Measurements from ENCODE around the gene DNMT3L.
"Not testable (repeated sequence)": the region's sequence is repeated elsewhere in the genome, so short reads cannot be mapped to it uniquely, and the experiment has no call there.

The DNMT3L gene

DNA sequence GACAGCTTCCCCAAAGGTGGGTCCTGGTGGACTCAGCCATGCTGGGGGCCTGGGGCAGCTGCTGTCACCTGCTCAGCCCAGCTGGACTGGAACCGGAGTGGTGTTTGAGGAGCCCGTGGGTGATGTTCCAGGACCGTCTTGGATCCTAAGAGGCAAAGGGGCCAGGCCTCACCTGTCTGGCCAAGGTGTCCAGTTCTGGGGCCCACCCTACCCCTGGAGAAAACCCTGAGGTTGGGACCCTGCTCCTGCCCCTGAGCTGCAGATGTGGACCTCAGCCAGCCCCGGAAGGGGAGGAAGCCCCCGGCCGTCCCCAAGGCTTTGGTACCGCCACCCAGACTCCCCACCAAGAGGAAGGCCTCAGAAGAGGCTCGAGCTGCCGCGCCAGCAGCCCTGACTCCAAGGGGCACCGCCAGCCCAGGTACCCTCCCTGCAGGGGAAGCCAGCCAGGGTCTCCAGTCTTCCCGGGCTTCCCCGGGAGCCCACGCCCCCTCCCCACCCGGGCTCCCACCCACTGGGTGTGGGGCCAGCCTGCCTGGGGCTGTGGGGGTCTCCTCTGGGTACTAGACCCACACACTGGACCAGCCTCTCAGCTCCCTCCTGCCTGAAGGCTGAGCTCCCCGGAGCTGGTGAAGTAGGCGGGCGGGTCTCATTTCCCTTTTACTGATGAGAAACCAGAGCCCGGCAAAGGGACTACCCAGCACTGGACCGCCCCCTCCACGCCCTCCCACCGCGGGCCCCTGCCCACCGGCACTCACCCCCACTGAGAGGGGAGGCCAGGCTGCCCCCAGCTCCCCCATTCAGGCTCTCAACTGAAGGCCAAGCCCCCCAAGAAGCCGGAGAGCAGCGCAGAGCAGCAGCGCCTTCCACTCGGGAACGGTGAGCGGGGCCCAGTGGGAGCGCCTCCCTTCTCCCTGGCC lies 25.3 kb upstream of the DNMT3L start:
- Histone ChIP-seq H3K4me1 (ENCODE audit: control insufficient read depth, insufficient read depth, low read length) (peaks cover 26% of the 10 kb centered on the region), H3K36me3 (ENCODE audit: control insufficient read depth, insufficient read depth, low read length) (no peaks in the 10 kb centered on the region), H3K27me3 (ENCODE audit: control insufficient read depth, insufficient read depth, low read length) (peaks cover 21% of the 10 kb centered on the region; the same call in 1 of the 2 replicates), H3K9me3 (ENCODE audit: control insufficient read depth, insufficient read depth, low read length) (no peaks in the 10 kb centered on the region), H3K27ac (ENCODE audit: low read depth, low read length) (no peak overlapping the region), H3K9ac (ENCODE audit: low read depth, low read length) (no peak overlapping the region), H3K4me3 (ENCODE audit: low read depth, low read length) (no peak overlapping the region)

- Histone ChIP-seq H3K4me3 (ENCODE audit: low read depth, low read length) (peak overlapping the region; percentile 51; the same call in 1 of the 2 replicates), H3K27me3 (ENCODE audit: control insufficient read depth, insufficient read depth, low read length) (peaks cover 22% of the 10 kb centered on the region; the same call in 1 of the 2 replicates), H3K36me3 (ENCODE audit: control insufficient read depth, insufficient read depth, low read length) (no peaks in the 10 kb centered on the region), H3K9me3 (ENCODE audit: control insufficient read depth, insufficient read depth, low read length) (no peaks in the 10 kb centered on the region), H3K9ac (ENCODE audit: low read depth, low read length) (no peak overlapping the region), H3K27ac (ENCODE audit: low read depth, low read length) (no peak overlapping the region), H3K4me1 (ENCODE audit: control insufficient read depth, insufficient read depth, low read length) (peaks cover 26% of the 10 kb centered on the region)
These were observed 24.5 kb upstream of the DNMT3L start for GRCh38 chr21:44286086-44286715.

DNA sequence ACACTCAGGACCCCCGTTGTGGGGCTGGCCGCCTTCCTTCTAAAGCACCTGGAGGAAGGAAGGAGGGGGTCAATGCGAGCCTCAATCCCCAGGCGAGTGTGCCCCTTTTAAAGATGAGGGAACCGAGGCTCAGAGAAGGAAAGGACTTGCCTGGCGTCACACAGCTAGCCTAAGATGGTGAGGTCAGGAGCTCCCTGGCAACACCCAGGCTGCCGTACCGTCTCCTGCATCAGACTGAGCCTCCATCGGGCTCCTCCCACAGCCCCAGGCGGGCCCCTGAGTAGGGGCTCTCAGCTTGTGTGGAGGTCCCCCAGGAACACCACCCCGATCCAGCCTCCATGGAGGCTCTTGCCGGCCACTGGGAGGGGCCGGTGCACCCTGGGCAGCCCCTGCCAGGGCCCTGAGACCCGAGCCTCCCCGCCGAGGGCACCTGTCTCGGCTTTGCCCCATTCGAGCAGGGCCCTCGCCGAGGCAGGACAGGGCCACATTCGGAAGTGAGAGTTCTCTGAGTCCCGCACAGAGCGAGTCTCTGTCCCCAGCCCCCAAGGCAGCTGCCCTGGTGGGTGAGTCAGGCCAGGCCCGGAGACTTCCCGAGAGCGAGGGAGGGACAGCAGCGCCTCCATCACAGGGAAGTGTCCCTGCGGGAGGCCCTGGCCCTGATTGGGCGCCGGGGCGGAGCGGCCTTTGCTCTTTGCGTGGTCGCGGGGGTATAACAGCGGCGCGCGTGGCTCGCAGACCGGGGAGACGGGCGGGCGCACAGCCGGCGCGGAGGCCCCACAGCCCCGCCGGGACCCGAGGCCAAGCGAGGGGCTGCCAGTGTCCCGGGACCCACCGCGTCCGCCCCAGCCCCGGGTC lies 23.7 kb upstream of the DNMT3L start, which contains the start of gene AIRE:
Gene AIRE, plus strand, starts transcription at position 739 of the 855 bp plus-strand sequence. CDS start 131 bp downstream, outside the sequence.
- no peak within 1 kb of the TSS for H3K9ac ChIP-seq (ENCODE audit: low read depth, low read length)

DNA sequence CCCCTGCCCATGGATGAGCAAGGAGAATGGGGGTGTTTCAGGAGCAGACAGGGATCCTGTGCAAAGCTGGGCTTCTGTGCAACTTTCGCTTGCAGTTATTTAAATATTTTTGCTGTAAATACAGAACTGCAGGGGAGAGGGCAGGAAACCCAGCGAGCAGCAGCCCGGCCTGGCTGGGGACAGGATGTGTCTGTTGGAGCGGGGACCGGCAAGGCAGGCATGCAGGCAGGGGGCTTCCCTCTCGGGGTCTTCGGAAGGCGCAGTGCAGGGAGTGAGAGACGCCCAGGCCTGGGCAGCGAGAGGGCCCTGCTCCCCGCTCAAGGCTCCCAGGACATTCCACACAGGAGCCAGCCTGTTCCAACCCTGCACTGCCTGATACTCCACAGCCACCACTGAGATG lies 22.3 kb upstream of the DNMT3L start:
- Histone ChIP-seq H3K27me3 (ENCODE audit: control insufficient read depth, insufficient read depth, low read length) (peaks cover 22% of the 10 kb centered on the region; the same call in 1 of the 2 replicates), H3K9me3 (ENCODE audit: control insufficient read depth, insufficient read depth, low read length) (no peaks in the 10 kb centered on the region), H3K27ac (ENCODE audit: low read depth, low read length) (no peak overlapping the region), H3K36me3 (ENCODE audit: control insufficient read depth, insufficient read depth, low read length) (no peaks in the 10 kb centered on the region), H3K4me3 (ENCODE audit: low read depth, low read length) (no peak overlapping the region), H3K4me1 (ENCODE audit: control insufficient read depth, insufficient read depth, low read length) (peaks cover 26% of the 10 kb centered on the region), H3K9ac (ENCODE audit: low read depth, low read length) (no peak overlapping the region)

More for the DNA sequence above, 23.7 kb upstream of the DNMT3L start, which contains the start of gene AIRE:
- no peak within 1 kb of the TSS for H3K27ac ChIP-seq (ENCODE audit: low read depth, low read length)
- peak within 1 kb of the TSS; percentile 51 for H3K4me3 ChIP-seq (ENCODE audit: low read depth, low read length)
- H3K27me3 ChIP-seq (ENCODE audit: control insufficient read depth, insufficient read depth, low read length) = peaks cover 22% of the 10 kb centered on the region; the same call in 1 of the 2 replicates
- no peaks in the 10 kb centered on the region for H3K36me3 ChIP-seq (ENCODE audit: control insufficient read depth, insufficient read depth, low read length)
- no peaks in the 10 kb centered on the region for H3K9me3 ChIP-seq (ENCODE audit: control insufficient read depth, insufficient read depth, low read length)
- peaks cover 26% of the 10 kb centered on the region for H3K4me1 ChIP-seq (ENCODE audit: control insufficient read depth, insufficient read depth, low read length)

GRCh38 chr21:44283211-44283785 lies 21.6 kb upstream of the DNMT3L start:
- H3K9ac ChIP-seq (ENCODE audit: low read depth, low read length); H3K27ac ChIP-seq (ENCODE audit: low read depth, low read length); H3K9me3 ChIP-seq (ENCODE audit: control insufficient read depth, insufficient read depth, low read length); H3K4me3 ChIP-seq (ENCODE audit: low read depth, low read length); H3K36me3 ChIP-seq (ENCODE audit: control insufficient read depth, insufficient read depth, low read length): not testable (repeated sequence)
- peaks cover 22% of the 10 kb centered on the region; the same call in 1 of the 2 replicates for H3K27me3 ChIP-seq (ENCODE audit: control insufficient read depth, insufficient read depth, low read length)
- H3K4me1 ChIP-seq (ENCODE audit: control insufficient read depth, insufficient read depth, low read length) = peaks cover 26% of the 10 kb centered on the region

GRCh38 chr21:44282370-44282769 lies 20.7 kb upstream of the DNMT3L start:
- Histone ChIP-seq H3K9ac (ENCODE audit: low read depth, low read length) (no peak overlapping the region), H3K27ac (ENCODE audit: low read depth, low read length) (no peak overlapping the region), H3K4me3 (ENCODE audit: low read depth, low read length) (no peak overlapping the region), H3K27me3 (ENCODE audit: control insufficient read depth, insufficient read depth, low read length) (peaks cover 22% of the 10 kb centered on the region; the same call in 1 of the 2 replicates), H3K9me3 (ENCODE audit: control insufficient read depth, insufficient read depth, low read length) (no peaks in the 10 kb centered on the region), H3K36me3 (ENCODE audit: control insufficient read depth, insufficient read depth, low read length) (no peaks in the 10 kb centered on the region), H3K4me1 (ENCODE audit: control insufficient read depth, insufficient read depth, low read length) (peaks cover 26% of the 10 kb centered on the region)

GRCh38 chr21:44281801-44282200 lies 20.1 kb upstream of the DNMT3L start:
- Histone ChIP-seq H3K27ac (ENCODE audit: low read depth, low read length) (no peak overlapping the region), H3K27me3 (ENCODE audit: control insufficient read depth, insufficient read depth, low read length) (peaks cover 22% of the 10 kb centered on the region; the same call in 1 of the 2 replicates), H3K4me1 (ENCODE audit: control insufficient read depth, insufficient read depth, low read length) (peaks cover 26% of the 10 kb centered on the region)

GRCh38 chr21:44279354-44280260 lies 17.9 kb upstream of the DNMT3L start:
- no peak overlapping the region for H3K4me3 ChIP-seq (ENCODE audit: low read depth, low read length)
- H3K36me3 ChIP-seq (ENCODE audit: control insufficient read depth, insufficient read depth, low read length) = no peaks in the 10 kb centered on the region
- no peak overlapping the region for H3K27ac ChIP-seq (ENCODE audit: low read depth, low read length)
- H3K9me3 ChIP-seq (ENCODE audit: control insufficient read depth, insufficient read depth, low read length) = no peaks in the 10 kb centered on the region
- peaks cover 3% of the 10 kb centered on the region; the same call in 1 of the 2 replicates for H3K27me3 ChIP-seq (ENCODE audit: control insufficient read depth, insufficient read depth, low read length)
- H3K9ac ChIP-seq (ENCODE audit: low read depth, low read length) = no peak overlapping the region
- H3K4me1 ChIP-seq (ENCODE audit: control insufficient read depth, insufficient read depth, low read length) = peaks cover 21% of the 10 kb centered on the region; the same call in 1 of the 2 replicates

More at GRCh38 chr21:44281801-44282200, 20.1 kb upstream of the DNMT3L start:
- Histone ChIP-seq H3K36me3 (ENCODE audit: control insufficient read depth, insufficient read depth, low read length) (no peaks in the 10 kb centered on the region), H3K9me3 (ENCODE audit: control insufficient read depth, insufficient read depth, low read length) (no peaks in the 10 kb centered on the region), H3K4me3 (ENCODE audit: low read depth, low read length) (no peak overlapping the region), H3K9ac (ENCODE audit: low read depth, low read length) (no peak overlapping the region)

DNA sequence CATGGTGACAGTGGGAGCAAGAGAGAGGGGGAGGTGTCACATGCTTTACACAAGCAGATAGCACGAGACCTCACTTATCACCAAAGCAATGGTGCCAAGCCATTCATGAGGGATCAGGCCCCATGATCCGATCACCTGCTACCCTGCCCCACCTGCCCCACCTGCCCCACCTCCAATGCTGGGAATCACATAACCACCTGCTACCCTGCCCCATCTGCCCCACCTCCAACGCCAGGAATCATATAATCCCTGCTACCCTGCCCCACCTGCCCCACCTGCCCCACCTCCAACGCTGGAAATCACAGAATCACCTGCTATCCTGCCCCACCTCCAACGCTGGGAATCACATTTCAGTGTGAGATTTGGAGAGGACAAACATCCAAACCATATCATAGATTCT lies 13.3 kb upstream of the DNMT3L start:
- no peak overlapping the region for H3K27ac ChIP-seq (ENCODE audit: low read depth, low read length)
- no peaks in the 10 kb centered on the region for H3K27me3 ChIP-seq (ENCODE audit: control insufficient read depth, insufficient read depth, low read length)
- no peak overlapping the region for H3K9ac ChIP-seq (ENCODE audit: low read depth, low read length)
- no peaks in the 10 kb centered on the region for H3K4me1 ChIP-seq (ENCODE audit: control insufficient read depth, insufficient read depth, low read length)
- H3K36me3 ChIP-seq (ENCODE audit: control insufficient read depth, insufficient read depth, low read length) = no peaks in the 10 kb centered on the region
- no peaks in the 10 kb centered on the region for H3K9me3 ChIP-seq (ENCODE audit: control insufficient read depth, insufficient read depth, low read length)
- no peak overlapping the region for H3K4me3 ChIP-seq (ENCODE audit: low read depth, low read length)
